Stimulated activated CD4-positive, alpha-beta T cell treated with anti-CD3 and anti-CD28 coated beads, TNF-alpha, amount 100 ng/mL, for 1 hour (primary cell): ENCODE data around the gene UXS1.

Source experiments
- DNase-seq, 3 donors: peaks; one replicate each; pipeline ENCODE4 v3.0.0-alpha.2; 2020; ENCODE audit warnings: low read depth in 3 of 3, low spot score in 1 of 3

The UXS1 gene

GRCh38 chr2:106189764-106190468 is 4.2 kb downstream of the UXS1 start:
- DNase-seq, result no peak

- no peak for DNase-seq
These were observed 4.8 kb downstream of the UXS1 start for GRCh38 chr2:106189325-106189724.

- DNase-seq, result no peak
These were observed 6.7 kb downstream of the UXS1 start for GRCh38 chr2:106187273-106187891.

GRCh38 chr2:106185475-106186184 is 8.5 kb downstream of the UXS1 start:
- DNase-seq, result no peak

GRCh38 chr2:106184857-106185256 is 9.2 kb downstream of the UXS1 start:
- no peak for DNase-seq

- DNase-seq, result no peak
These were observed 9.7 kb downstream of the UXS1 start for GRCh38 chr2:106184394-106184793.

- DNase-seq, result no peak
These were observed 10.9 kb downstream of the UXS1 start for GRCh38 chr2:106183101-106183696.

- no peak for DNase-seq
These were observed 13.0 kb downstream of the UXS1 start for GRCh38 chr2:106181064-106181463.

GRCh38 chr2:106180602-106181001 is 13.5 kb downstream of the UXS1 start:
- DNase-seq, result no peak

- no peak for DNase-seq
These were observed 15.4 kb downstream of the UXS1 start for GRCh38 chr2:106178716-106179115.

GRCh38 chr2:106177581-106177980 is 16.5 kb downstream of the UXS1 start:
- no peak for DNase-seq

GRCh38 chr2:106176446-106177099 is 17.5 kb downstream of the UXS1 start:
- DNase-seq, result no peak

GRCh38 chr2:106175086-106175850 is 18.8 kb downstream of the UXS1 start:
- DNase-seq, result no peak

GRCh38 chr2:106174056-106174455 is 20.0 kb downstream of the UXS1 start:
- DNase-seq, result no peak

- no peak for DNase-seq
These were observed 21.5 kb downstream of the UXS1 start for GRCh38 chr2:106172649-106173048.

- no peak for DNase-seq
These were observed 25.4 kb downstream of the UXS1 start for GRCh38 chr2:106168657-106169056.

GRCh38 chr2:106167067-106167466 is 27.0 kb downstream of the UXS1 start:
- no peak for DNase-seq

- DNase-seq, result no peak
These were observed 28.5 kb downstream of the UXS1 start for GRCh38 chr2:106165561-106165960.

- DNase-seq, result no peak
These were observed 29.1 kb downstream of the UXS1 start for GRCh38 chr2:106165029-106165428.

- no peak for DNase-seq
These were observed 30.1 kb downstream of the UXS1 start for GRCh38 chr2:106163948-106164545.
